GM12878 (cell line): ENCODE results near the gene USP2. TPM values are rescaled to one million over a fixed set of nuclear protein-coding genes. Genes with fewer than 3 reads are reported as not detected.
"Not testable (repeated sequence)": the region's sequence is repeated elsewhere in the genome, so short reads cannot be mapped to it uniquely, and the experiment has no call there.

ENCODE experiments used
- ATAC-seq: fragments of 200-7000 bp; cut with Tn5 transposase; 3 replicates; pipeline ENCODE4 v1.9.1; 2020; ENCODE audit warnings: mild to moderate bottlenecking, moderate library complexity
- BruUV-seq: library from RNA; stranded (reverse); fragments of 400-500 nt; replicated peaks from 2 replicates; lab custom pipeline; 2021; lab: Mats Ljungman, UMichigan
- CTCF ChIA-PET: fragments of 300-600 bp; sonication (Branson Sonifier 250); formaldehyde crosslinking; extraction: SDS; loops from one replicate; lab custom pipeline; 2021; ENCODE audit warnings: inconsistent platforms; lab: Yijun Ruan, JAX
- POLR2A ChIA-PET: fragments of 350-600 bp; formaldehyde crosslinking; extraction: SDS; loops from one replicate; lab custom pipeline; 2021; ENCODE audit warnings: inconsistent platforms; lab: Charles Lee
- RAD21 ChIA-PET: fragments of 300-600 bp; sonication (Branson Sonifier 250); formaldehyde crosslinking; loops from one replicate; lab custom pipeline; 2023; ENCODE audit warnings: antibody characterized with exemption; ENCODE audit not compliant: unreplicated experiment; lab: Charles Lee
- SMC1A ChIA-PET: fragments of 300-600 bp; sonication (Branson Sonifier 250); formaldehyde crosslinking; loops from one replicate; lab custom pipeline; 2023; ENCODE audit not compliant: unreplicated experiment, uncharacterized antibody; lab: Charles Lee
- DNase-seq: peaks from one replicate; pipeline ENCODE4 v3.0.0-alpha.2; 2011; ENCODE audit warnings: low read depth, low spot score
- FAIRE-seq: peaks from 3 replicates; lab custom pipeline; 2011; peaks lifted over from hg19 to GRCh38; lab: Jason Lieb, UNC
- H2AFZ ChIP-seq: 2 replicates; pipeline ENCODE4 v1.6.0; 2011; ENCODE audit warnings: low read depth, low read length, control low read depth; ENCODE audit not compliant: control insufficient read depth
- H3K27ac ChIP-seq: 2 replicates; pipeline ENCODE4 v1.5.1; 2011; ENCODE audit warnings: control low read depth; ENCODE audit not compliant: control insufficient read depth, insufficient read depth
- H3K27me3 ChIP-seq, 2 experiments: replicated peaks in 1 of 2; 2 replicates each; pipeline versions ENCODE4 v1.6.0 to v1.6.1; 2011; ENCODE audit warnings: low read length in 1 of 2; ENCODE audit not compliant: control insufficient read depth in 2 of 2, insufficient read depth in 2 of 2
- H3K36me3 ChIP-seq, 2 experiments: 2 replicates each; pipeline ENCODE4 v1.5.1; 2011; ENCODE audit warnings: low read length in 1 of 2; ENCODE audit not compliant: control insufficient read depth in 2 of 2, insufficient read depth in 2 of 2
- H3K4me1 ChIP-seq: 2 replicates; pipeline ENCODE4 v1.6.1; 2011; ENCODE audit warnings: mild to moderate bottlenecking, low read length, moderate library complexity, mixed read lengths; ENCODE audit not compliant: control insufficient read depth, insufficient read depth
- H3K4me2 ChIP-seq: 2 replicates; pipeline ENCODE4 v1.6.0; 2011; ENCODE audit warnings: control low read depth; ENCODE audit not compliant: control insufficient read depth, insufficient read depth
- H3K4me3 ChIP-seq: fragments of 200-600 bp; sonication (generic); 2 replicates; pipeline ENCODE4 v1.5.1; 2016
- H3K79me2 ChIP-seq: 2 replicates; pipeline ENCODE4 v1.6.0; 2011; ENCODE audit warnings: low read length; ENCODE audit not compliant: control insufficient read depth, insufficient read depth
- H3K9ac ChIP-seq: 2 replicates; pipeline ENCODE4 v1.8.0; 2011; ENCODE audit warnings: low read length, control low read depth, mixed read lengths; ENCODE audit not compliant: control insufficient read depth, insufficient read depth
- H3K9me3 ChIP-seq: replicated peaks from 3 replicates; pipeline ENCODE4 v1.5.1; 2011; ENCODE audit warnings: mild to moderate bottlenecking, low read length; ENCODE audit not compliant: control insufficient read depth, insufficient read depth
- H4K20me1 ChIP-seq: 2 replicates; pipeline ENCODE4 v1.6.0; 2011; ENCODE audit not compliant: control insufficient read depth, insufficient read depth
- JUNB ChIP-seq: IDR thresholded peaks from 2 replicates; pipeline ENCODE4 v1.6.1; 2016; ENCODE audit warnings: antibody characterized with exemption, mild to moderate bottlenecking
- ZNF384 ChIP-seq: IDR thresholded peaks from 2 replicates; pipeline ENCODE4 v1.6.1; 2012; ENCODE audit warnings: low read depth, mild to moderate bottlenecking, low read length, improper control_type of control experiment, borderline replicate concordance
- WGBS: methylation state at CpG from one replicate; pipeline ENCODE4 v1.1.6; 2016; ENCODE audit warnings: low lambda C conversion rate; ENCODE audit not compliant: insufficient replicate concordance, insufficient coverage; ENCODE audit errors: missing lambda C conversion rate; 5-methylcytosine and 5-hydroxymethylcytosine counted together
- in situ Hi-C: fragments of 300-500 bp; cut with MboI; formaldehyde crosslinking; loops from 9 replicates; pipeline ENCODE4 v1.14.3; 2018; ENCODE audit warnings: mixed read lengths
- intact Hi-C: fragments of 100-400 bp; cut with micrococcal nuclease; formaldehyde crosslinking; loops from one replicate; pipeline ENCODE4 v1.14.2; 2022; ENCODE audit not compliant: unreplicated experiment
- polyA plus RNA-seq, 11 experiments: library from polyadenylated mRNA; depleted of rRNA in 4 of 11; unstranded in 6 of 11; stranded (reverse) in 5 of 11; fragments of >200 nt; fragmentation: Nextera tagmentation in 4 of 11; fragmentation: Illumina TruSeq in 1 of 11; extraction: Ambion mirVana in 4 of 11; extraction: Trizol in 1 of 11; gene quantifications; 1 replicate in 1 of 11; 2 replicates in 10 of 11; pipeline versions ENCODE4 v1.2.1 to v1.2.3, GENCODE V29; 2011 to 2016; ENCODE audit warnings: inconsistent platforms in 2 of 11, missing spikeins in 2 of 11, low read depth in 1 of 11
- total RNA-seq, 4 experiments: library from RNA; depleted of rRNA in 3 of 4; stranded (reverse); fragments of >200 nt in 3 of 4; fragmentation: Illumina TruSeq in 1 of 4; extraction: Trizol in 1 of 4; gene quantifications; 2 replicates each; pipeline versions ENCODE4 v1.2.1 to v1.2.3, GENCODE V29; 2013 to 2021

Gene USP2
- total and polyA plus RNA-seq, 10 of the 15 experiments (the other 5 are each of a cell fraction or from before 2014, with no cell fraction given): 0.03 to 0.13 (median 0.06) TPM; not detected in 4

GRCh38 chr11:119406005-119406404 is 24.5 kb upstream of the USP2 start:
- FAIRE-seq: no peak
- ChIA-PET POLR2A (interaction anchor here (0.6 kb wide), 1 partner anchor 291 kb away, joined by 4 read pairs; no protein-coding TSS in a partner anchor), RAD21 (no interaction called here)

GRCh38 chr11:119405448-119405847 is 24.0 kb upstream of the USP2 start:
- FAIRE-seq, H3K4me1 ChIP-seq, RAD21 ChIA-PET, in situ Hi-C loops, H3K4me3 ChIP-seq, H4K20me1 ChIP-seq, H3K9ac ChIP-seq, H3K27me3 ChIP-seq, H3K4me2 ChIP-seq, BruUV-seq, H2AFZ ChIP-seq, ATAC-seq, H3K9me3 ChIP-seq, H3K79me2 ChIP-seq, H3K27ac ChIP-seq, H3K36me3 ChIP-seq, POLR2A ChIA-PET, intact Hi-C loops, DNase-seq: not testable (repeated sequence)
- SMC1A ChIA-PET: interaction anchor here (0.8 kb wide), 1 partner anchor 42 kb away, joined by 3 read pairs; no protein-coding TSS in a partner anchor
- WGBS: 58% methylated on average over 6 of the region's 6 CpGs
- CTCF ChIA-PET: interaction anchor here (0.6 to 1.0 kb wide), 2 partner anchors 67 to 96 kb away, joined by 3 to 5 read pairs; no protein-coding TSS in a partner anchor

More at GRCh38 chr11:119406005-119406404, 24.5 kb upstream of the USP2 start:
- no peaks in the 10 kb centered on the region for H4K20me1 ChIP-seq
- H3K4me3 ChIP-seq: no peak overlapping the region
- H3K4me2 ChIP-seq: no peak overlapping the region
- no TSS peak for BruUV-seq
- in situ Hi-C loops: no loop called here
- no peak overlapping the region for H3K27ac ChIP-seq
- WGBS: 5% methylated on average over 3 of the region's 3 CpGs
- no peak for ATAC-seq
- CTCF ChIA-PET: interaction anchor here (1.6 kb wide), 1 partner anchor 68 kb away, joined by 4 read pairs; no protein-coding TSS in a partner anchor
- SMC1A ChIA-PET: no interaction called here
- no peaks in the 10 kb centered on the region for H3K9me3 ChIP-seq
- no peak for TF ChIP-seq JUNB
- 0 out of 2 replicates have a peak, but pooled peaks have one; percentile 18 for TF ChIP-seq ZNF384
- TF ChIP-seq, all 136 proteins: peak for 1
- Histone ChIP-seq H3K79me2 (no peaks in the 10 kb centered on the region), H3K4me1 (no peaks in the 10 kb centered on the region), H3K27me3 (no peaks in the 10 kb centered on the region), H3K9ac (no peak overlapping the region), H2AFZ (no peak overlapping the region), H3K36me3 (no peaks in the 10 kb centered on the region)
- intact Hi-C loops: no loop called here
- no peak for DNase-seq
